HEK293 (cell line): ENCODE measurements around the gene FNDC3A.

Experiments used
- FEZF1 ChIP-seq: fragments of 450-650 bp; formaldehyde crosslinking; IDR thresholded peaks from 2 replicates; pipeline ENCODE4 v1.5.1; 2016; ENCODE audit warnings: missing biosample characterization, missing genetic modification characterization
- HOXA7 ChIP-seq: sonication (generic); formaldehyde crosslinking; IDR thresholded peaks from 2 replicates; pipeline ENCODE4 v1.8.1; 2022; ENCODE audit warnings: missing genetic modification reagents, borderline replicate concordance
- HOXD13 ChIP-seq: sonication (generic); formaldehyde crosslinking; IDR thresholded peaks from 2 replicates; pipeline ENCODE4 v1.8.0; 2022; ENCODE audit warnings: missing genetic modification reagents, borderline replicate concordance
- KLF16 ChIP-seq: fragments of 450-650 bp; formaldehyde crosslinking; IDR thresholded peaks from 2 replicates; pipeline ENCODE4 v1.5.1; 2017; ENCODE audit warnings: missing biosample characterization, missing genetic modification characterization
- OSR2 ChIP-seq: fragments of 450-650 bp; formaldehyde crosslinking; IDR thresholded peaks from 2 replicates; pipeline ENCODE4 v1.5.1; 2016; ENCODE audit warnings: missing biosample characterization, missing genetic modification characterization
- SCRT1 ChIP-seq: fragments of 450-650 bp; formaldehyde crosslinking; IDR thresholded peaks from 2 replicates; pipeline ENCODE4 v1.5.1; 2016; ENCODE audit warnings: missing biosample characterization, missing genetic modification characterization, borderline replicate concordance
- SP7 ChIP-seq: fragments of 450-650 bp; formaldehyde crosslinking; IDR thresholded peaks from 2 replicates; pipeline ENCODE4 v1.5.1; 2016; ENCODE audit warnings: missing biosample characterization, missing genetic modification characterization
- TRIM28 ChIP-seq: IDR thresholded peaks from 2 replicates; pipeline ENCODE4 v1.6.1; 2011; ENCODE audit warnings: low read length, control low read depth, borderline replicate concordance
- ZBTB26 ChIP-seq: fragments of 450-650 bp; formaldehyde crosslinking; optimal IDR thresholded peaks from 2 replicates; pipeline ENCODE3; 2016; ENCODE audit warnings: missing biosample characterization, mild to moderate bottlenecking, missing genetic modification characterization
- ZBTB6 ChIP-seq: fragments of 450-650 bp; formaldehyde crosslinking; IDR thresholded peaks from 2 replicates; pipeline ENCODE4 v1.5.1; 2017; ENCODE audit warnings: missing biosample characterization, missing genetic modification characterization
- ZFP69B ChIP-seq: fragments of 450-650 bp; formaldehyde crosslinking; IDR thresholded peaks from 2 replicates; pipeline ENCODE4 v1.5.1; 2016; ENCODE audit warnings: missing biosample characterization, missing genetic modification characterization
- ZNF184 ChIP-seq: fragments of 450-650 bp; IDR thresholded peaks from 2 replicates; pipeline ENCODE4 v1.5.1; 2018; ENCODE audit warnings: missing biosample characterization, mild to moderate bottlenecking, missing genetic modification characterization
- ZNF394 ChIP-seq: fragments of 450-650 bp; formaldehyde crosslinking; IDR thresholded peaks from 2 replicates; pipeline ENCODE4 v1.5.1; 2016; ENCODE audit warnings: missing biosample characterization, missing genetic modification characterization, mild to moderate bottlenecking, moderate library complexity, borderline replicate concordance
- ZNF488 ChIP-seq: fragments of 450-650 bp; formaldehyde crosslinking; IDR thresholded peaks from 2 replicates; pipeline ENCODE4 v1.5.1; 2016; ENCODE audit warnings: missing biosample characterization, missing genetic modification characterization
- ZNF521 ChIP-seq: fragments of 450-650 bp; formaldehyde crosslinking; IDR thresholded peaks from 2 replicates; pipeline ENCODE4 v1.5.1; 2017; ENCODE audit warnings: missing biosample characterization, mild to moderate bottlenecking, missing genetic modification characterization
- ZNF560 ChIP-seq: fragments of 450-650 bp; formaldehyde crosslinking; IDR thresholded peaks from 2 replicates; pipeline ENCODE4 v1.5.1; 2017; ENCODE audit warnings: missing biosample characterization, missing genetic modification characterization, borderline replicate concordance
- ZNF571 ChIP-seq: fragments of 450-650 bp; formaldehyde crosslinking; IDR thresholded peaks from 2 replicates; pipeline ENCODE4 v1.5.0; 2017; ENCODE audit warnings: missing biosample characterization, missing genetic modification characterization
- ZNF664 ChIP-seq: fragments of 450-650 bp; formaldehyde crosslinking; IDR thresholded peaks from 2 replicates; pipeline ENCODE4 v1.5.1; 2016; ENCODE audit warnings: missing biosample characterization, missing genetic modification characterization
- ZNF670 ChIP-seq: fragments of 450-650 bp; formaldehyde crosslinking; IDR thresholded peaks from 2 replicates; pipeline ENCODE4 v1.5.1; 2016; ENCODE audit warnings: missing biosample characterization, missing genetic modification characterization, low read depth
- ZNF692 ChIP-seq: fragments of 450-650 bp; formaldehyde crosslinking; IDR thresholded peaks from 2 replicates; pipeline ENCODE4 v1.5.1; 2016; ENCODE audit warnings: missing biosample characterization, missing genetic modification characterization
- ZNF707 ChIP-seq: fragments of 450-650 bp; formaldehyde crosslinking; IDR thresholded peaks from 2 replicates; pipeline ENCODE4 v1.5.1; 2016; ENCODE audit warnings: missing biosample characterization, missing genetic modification characterization
- ZNF747 ChIP-seq: fragments of 450-650 bp; formaldehyde crosslinking; IDR thresholded peaks from 2 replicates; pipeline ENCODE4 v1.5.1; 2016; ENCODE audit warnings: missing biosample characterization, missing genetic modification characterization
- ZNF785 ChIP-seq: fragments of 450-650 bp; formaldehyde crosslinking; IDR thresholded peaks from 2 replicates; pipeline ENCODE4 v1.5.1; 2016; ENCODE audit warnings: missing biosample characterization, missing genetic modification characterization
- ZSCAN16 ChIP-seq: fragments of 450-650 bp; formaldehyde crosslinking; IDR thresholded peaks from 2 replicates; pipeline ENCODE4 v1.5.1; 2016; ENCODE audit warnings: missing biosample characterization, missing genetic modification characterization
- ZXDB ChIP-seq: fragments of 450-650 bp; formaldehyde crosslinking; IDR thresholded peaks from 2 replicates; pipeline ENCODE4 v1.5.1; 2016; ENCODE audit warnings: missing biosample characterization, missing genetic modification characterization
- TF ChIP-seq, protein P1 (sequence below): fragments of 450-650 bp; formaldehyde crosslinking; IDR thresholded peaks from 2 replicates; pipeline ENCODE4 v1.5.1; 2016; ENCODE audit warnings: missing biosample characterization, missing genetic modification characterization
- TF ChIP-seq, protein P2 (sequence below): fragments of 450-650 bp; formaldehyde crosslinking; IDR thresholded peaks from 2 replicates; pipeline ENCODE4 v1.5.1; 2016; ENCODE audit warnings: missing biosample characterization, missing genetic modification characterization

FNDC3A gene

GRCh38 chr13:49247643-49248621 lies 272.2 kb downstream of the FNDC3A start, which contains the start of gene CDADC1 (continued):
- peak; percentile 19 for TF ChIP-seq ZBTB26 (tag by site-specific recombination)
- no peak for TF ChIP-seq TRIM28
- TF ChIP-seq SCRT1 (tag by site-specific recombination), result no peak
- TF ChIP-seq SP7, result peak; percentile 69
- no peak for TF ChIP-seq ZNF184 (tag by site-specific recombination)
- TF ChIP-seq ZNF692 (tag by site-specific recombination), result peak; percentile 50; the same call in 1 of the 2 replicates
- peak; percentile 56; the same call in 1 of the 2 replicates for TF ChIP-seq ZNF394 (tag by site-specific recombination)
- TF ChIP-seq ZNF707, result no peak
- no peak for TF ChIP-seq ZNF488
- 0 out of 2 replicates have a peak, but pooled peaks have one; percentile 31 for TF ChIP-seq ZFP69B (tag by site-specific recombination)
- TF ChIP-seq KLF16 (tag by site-specific recombination), result 0 out of 2 replicates have a peak, but pooled peaks have one; percentile 65
- TF ChIP-seq, protein P1, sequence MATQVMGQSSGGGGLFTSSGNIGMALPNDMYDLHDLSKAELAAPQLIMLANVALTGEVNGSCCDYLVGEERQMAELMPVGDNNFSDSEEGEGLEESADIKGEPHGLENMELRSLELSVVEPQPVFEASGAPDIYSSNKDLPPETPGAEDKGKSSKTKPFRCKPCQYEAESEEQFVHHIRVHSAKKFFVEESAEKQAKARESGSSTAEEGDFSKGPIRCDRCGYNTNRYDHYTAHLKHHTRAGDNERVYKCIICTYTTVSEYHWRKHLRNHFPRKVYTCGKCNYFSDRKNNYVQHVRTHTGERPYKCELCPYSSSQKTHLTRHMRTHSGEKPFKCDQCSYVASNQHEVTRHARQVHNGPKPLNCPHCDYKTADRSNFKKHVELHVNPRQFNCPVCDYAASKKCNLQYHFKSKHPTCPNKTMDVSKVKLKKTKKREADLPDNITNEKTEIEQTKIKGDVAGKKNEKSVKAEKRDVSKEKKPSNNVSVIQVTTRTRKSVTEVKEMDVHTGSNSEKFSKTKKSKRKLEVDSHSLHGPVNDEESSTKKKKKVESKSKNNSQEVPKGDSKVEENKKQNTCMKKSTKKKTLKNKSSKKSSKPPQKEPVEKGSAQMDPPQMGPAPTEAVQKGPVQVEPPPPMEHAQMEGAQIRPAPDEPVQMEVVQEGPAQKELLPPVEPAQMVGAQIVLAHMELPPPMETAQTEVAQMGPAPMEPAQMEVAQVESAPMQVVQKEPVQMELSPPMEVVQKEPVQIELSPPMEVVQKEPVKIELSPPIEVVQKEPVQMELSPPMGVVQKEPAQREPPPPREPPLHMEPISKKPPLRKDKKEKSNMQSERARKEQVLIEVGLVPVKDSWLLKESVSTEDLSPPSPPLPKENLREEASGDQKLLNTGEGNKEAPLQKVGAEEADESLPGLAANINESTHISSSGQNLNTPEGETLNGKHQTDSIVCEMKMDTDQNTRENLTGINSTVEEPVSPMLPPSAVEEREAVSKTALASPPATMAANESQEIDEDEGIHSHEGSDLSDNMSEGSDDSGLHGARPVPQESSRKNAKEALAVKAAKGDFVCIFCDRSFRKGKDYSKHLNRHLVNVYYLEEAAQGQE, result no peak
- TF ChIP-seq HOXD13 (CRISPR knock-in tag), result no peak
- no peak for TF ChIP-seq ZNF785 (tag by site-specific recombination)
- TF ChIP-seq ZNF521 (tag by site-specific recombination), result no peak
- no peak for TF ChIP-seq ZNF670 (tag by site-specific recombination)
- no peak for TF ChIP-seq ZNF664 (tag by site-specific recombination)
- no peak for TF ChIP-seq HOXA7 (CRISPR knock-in tag)
- TF ChIP-seq FEZF1, result peak; percentile 92
- TF ChIP-seq ZSCAN16, result no peak
- no peak for TF ChIP-seq ZNF747 (tag by site-specific recombination)
- 0 out of 2 replicates have a peak, but pooled peaks have one; percentile 13 for TF ChIP-seq OSR2 (tag by site-specific recombination)
- peak; percentile 73 for TF ChIP-seq ZXDB (tag by site-specific recombination)
- TF ChIP-seq, protein P2, sequence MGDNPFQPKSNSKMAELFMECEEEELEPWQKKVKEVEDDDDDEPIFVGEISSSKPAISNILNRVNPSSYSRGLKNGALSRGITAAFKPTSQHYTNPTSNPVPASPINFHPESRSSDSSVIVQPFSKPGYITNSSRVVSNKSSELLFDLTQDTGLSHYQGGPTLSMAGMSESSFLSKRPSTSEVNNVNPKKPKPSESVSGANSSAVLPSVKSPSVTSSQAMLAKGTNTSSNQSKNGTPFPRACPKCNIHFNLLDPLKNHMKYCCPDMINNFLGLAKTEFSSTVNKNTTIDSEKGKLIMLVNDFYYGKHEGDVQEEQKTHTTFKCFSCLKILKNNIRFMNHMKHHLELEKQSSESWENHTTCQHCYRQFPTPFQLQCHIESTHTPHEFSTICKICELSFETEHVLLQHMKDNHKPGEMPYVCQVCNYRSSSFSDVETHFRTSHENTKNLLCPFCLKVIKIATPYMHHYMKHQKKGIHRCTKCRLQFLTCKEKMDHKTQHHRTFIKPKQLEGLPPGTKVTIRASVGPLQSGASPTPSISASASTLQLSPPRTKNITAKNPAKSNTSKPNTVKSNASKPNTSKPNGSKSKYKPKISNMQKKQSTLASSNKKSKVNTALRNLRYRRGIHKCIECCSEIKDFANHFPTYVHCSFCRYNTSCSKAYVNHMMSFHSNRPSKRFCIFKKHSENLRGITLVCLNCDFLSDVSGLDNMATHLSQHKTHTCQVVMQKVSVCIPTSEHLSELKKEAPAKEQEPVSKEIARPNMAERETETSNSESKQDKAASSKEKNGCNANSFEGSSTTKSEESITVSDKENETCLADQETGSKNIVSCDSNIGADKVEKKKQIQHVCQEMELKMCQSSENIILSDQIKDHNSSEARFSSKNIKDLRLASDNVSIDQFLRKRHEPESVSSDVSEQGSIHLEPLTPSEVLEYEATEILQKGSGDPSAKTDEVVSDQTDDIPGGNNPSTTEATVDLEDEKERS (tag by site-specific recombination), result no peak
- TF ChIP-seq ZNF571 (tag by site-specific recombination), result no peak
- TF ChIP-seq ZBTB6 (tag by site-specific recombination), result no peak
- no peak for TF ChIP-seq ZNF560 (tag by site-specific recombination)
